GM06990 (cell line): ENCODE results near the gene AP2A2.

ENCODE experiments used
- DNase-seq: peaks from one replicate; pipeline ENCODE4 v3.0.0-alpha.2; 2011; ENCODE audit not compliant: insufficient read length; ENCODE audit errors: extremely low read depth
- H3K27me3 ChIP-seq: replicated peaks from 2 replicates; pipeline ENCODE4 v1.6.0; 2011; ENCODE audit warnings: low read length; ENCODE audit not compliant: control insufficient read depth, insufficient read depth
- H3K36me3 ChIP-seq: 2 replicates; pipeline ENCODE4 v1.5.1; 2011; ENCODE audit warnings: low read length; ENCODE audit not compliant: control insufficient read depth, insufficient read depth
- H3K4me3 ChIP-seq: replicated peaks from 2 replicates; pipeline ENCODE4 v1.5.1; 2011; ENCODE audit warnings: low read depth, mild to moderate bottlenecking, control low read depth, low read length
- CTCF ChIP-seq: IDR thresholded peaks from 2 replicates; pipeline ENCODE4 v1.5.1; 2011; ENCODE audit warnings: low read length, control low read depth, mild to moderate bottlenecking, inconsistent platforms; ENCODE audit not compliant: insufficient read depth, poor library complexity, severe bottlenecking

AP2A2 gene

GRCh38 chr11:984546-984945 lies 58.9 kb downstream of the AP2A2 start:
- TF ChIP-seq CTCF, result no peak
- H3K4me3 ChIP-seq, result no peak overlapping the region
- no peaks in the 10 kb centered on the region for H3K27me3 ChIP-seq
- DNase-seq, result no peak
- peaks cover 31% of the 10 kb centered on the region for H3K36me3 ChIP-seq

- no peaks in the 10 kb centered on the region for H3K27me3 ChIP-seq
- DNase-seq, result no peak
- no peak overlapping the region for H3K4me3 ChIP-seq
- peaks cover 34% of the 10 kb centered on the region for H3K36me3 ChIP-seq
- TF ChIP-seq CTCF, result no peak
These were observed 59.7 kb downstream of the AP2A2 start for GRCh38 chr11:985406-985805.

GRCh38 chr11:985848-986247 lies 60.2 kb downstream of the AP2A2 start:
- TF ChIP-seq CTCF, result no peak
- H3K36me3 ChIP-seq, result peaks cover 33% of the 10 kb centered on the region

GRCh38 chr11:986270-986951 lies 60.7 kb downstream of the AP2A2 start:
- Histone ChIP-seq H3K4me3 (no peak overlapping the region), H3K36me3 (peaks cover 29% of the 10 kb centered on the region), H3K27me3 (no peaks in the 10 kb centered on the region)
- TF ChIP-seq CTCF, result no peak
- no peak for DNase-seq

More at GRCh38 chr11:985848-986247, 60.2 kb downstream of the AP2A2 start:
- Histone ChIP-seq H3K27me3 (no peaks in the 10 kb centered on the region), H3K4me3 (no peak overlapping the region)
- DNase-seq, result no peak

- Histone ChIP-seq H3K36me3 (peaks cover 26% of the 10 kb centered on the region), H3K27me3 (no peaks in the 10 kb centered on the region)
- DNase-seq, result no peak
These were observed 61.3 kb downstream of the AP2A2 start for GRCh38 chr11:986952-987305.

More at GRCh38 chr11:986952-987305, 61.3 kb downstream of the AP2A2 start:
- no peak overlapping the region for H3K4me3 ChIP-seq
- no peak for TF ChIP-seq CTCF
